Cardiac muscle cell (in vitro differentiated cells and primary cell): ENCODE data around the gene SELP. TPM values are rescaled to one million over a fixed set of nuclear protein-coding genes. Genes with fewer than 3 reads are reported as not detected.

Experiments used
- DNase-seq, 2 donors: peaks; one replicate each; pipeline versions ENCODE4 v3.0.0 to v3.0.0-alpha.2; 2010 to 2017; ENCODE audit warnings: low read depth in 1 of 2, low spot score in 1 of 2
- H3K27ac ChIP-seq: fragments of 200-600 bp; sonication (generic); 2 replicates; pipeline ENCODE4 v1.5.1; 2016
- H3K27me3 ChIP-seq: fragments of 200-600 bp; sonication (generic); 2 replicates; pipeline ENCODE4 v1.6.0; 2016; ENCODE audit warnings: control low read depth
- H3K36me3 ChIP-seq: fragments of 200-600 bp; sonication (generic); 2 replicates; pipeline ENCODE4 v1.5.1; 2016; ENCODE audit warnings: control low read depth
- H3K4me1 ChIP-seq: fragments of 200-600 bp; sonication (generic); 2 replicates; pipeline ENCODE4 v1.8.1; 2017; ENCODE audit warnings: low read depth, mild to moderate bottlenecking, mixed run types
- H3K4me3 ChIP-seq: fragments of 200-600 bp; sonication (generic); 2 replicates; pipeline ENCODE4 v1.5.1; 2016; ENCODE audit warnings: mild to moderate bottlenecking
- H3K9me3 ChIP-seq: fragments of 200-600 bp; sonication (generic); 2 replicates; pipeline ENCODE4 v1.5.1; 2017; ENCODE audit warnings: low read depth, mild to moderate bottlenecking, control low read depth
- polyA plus RNA-seq: library from polyadenylated mRNA; unstranded; fragments of >200 nt; fragmentation: Nextera tagmentation; extraction: Ambion mirVana; gene quantifications from 2 replicates; pipeline ENCODE4 v1.2.1, GENCODE V29; 2016
- total RNA-seq: library from RNA; depleted of rRNA; stranded (reverse); fragments of >200 nt; gene quantifications from 2 replicates; pipeline ENCODE4 v1.2.3, GENCODE V29; 2016
- TF ChIP-seq, protein P1 (sequence below): IDR thresholded peaks from 2 replicates; pipeline ENCODE4 v1.5.1; 2012; ENCODE audit warnings: low read depth, mild to moderate bottlenecking, low read length

SELP gene
- total and polyA plus RNA-seq, 2 experiments from 2014 or later = not detected

DNA sequence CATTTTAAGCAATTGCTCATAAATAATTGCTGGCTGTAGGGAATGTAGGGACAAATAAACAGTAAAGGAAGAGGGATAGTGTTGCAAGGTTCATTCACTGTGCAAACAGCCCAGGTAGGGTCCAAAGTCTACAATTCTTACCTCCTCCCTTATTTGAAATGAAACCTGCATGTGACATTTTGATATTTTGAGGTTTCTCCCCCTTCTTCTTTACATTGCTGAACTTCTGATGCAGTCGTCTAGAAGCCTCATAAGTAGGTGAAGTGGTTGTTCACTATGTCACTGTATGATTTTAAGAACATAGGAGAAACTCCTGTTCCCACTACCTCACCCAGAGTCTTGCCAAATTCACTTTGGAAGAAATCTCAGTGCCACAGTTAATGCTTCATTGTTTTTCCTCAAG, 59.8 kb downstream of the SELP start:
- Histone ChIP-seq H3K27me3 (peaks cover 13% of the 10 kb centered on the region), H3K36me3 (no peaks in the 10 kb centered on the region), H3K4me3 (no peak overlapping the region), H3K27ac (no peak overlapping the region), H3K4me1 (no peaks in the 10 kb centered on the region), H3K9me3 (no peaks in the 10 kb centered on the region)
- no peak for DNase-seq
- TF ChIP-seq, protein P1, sequence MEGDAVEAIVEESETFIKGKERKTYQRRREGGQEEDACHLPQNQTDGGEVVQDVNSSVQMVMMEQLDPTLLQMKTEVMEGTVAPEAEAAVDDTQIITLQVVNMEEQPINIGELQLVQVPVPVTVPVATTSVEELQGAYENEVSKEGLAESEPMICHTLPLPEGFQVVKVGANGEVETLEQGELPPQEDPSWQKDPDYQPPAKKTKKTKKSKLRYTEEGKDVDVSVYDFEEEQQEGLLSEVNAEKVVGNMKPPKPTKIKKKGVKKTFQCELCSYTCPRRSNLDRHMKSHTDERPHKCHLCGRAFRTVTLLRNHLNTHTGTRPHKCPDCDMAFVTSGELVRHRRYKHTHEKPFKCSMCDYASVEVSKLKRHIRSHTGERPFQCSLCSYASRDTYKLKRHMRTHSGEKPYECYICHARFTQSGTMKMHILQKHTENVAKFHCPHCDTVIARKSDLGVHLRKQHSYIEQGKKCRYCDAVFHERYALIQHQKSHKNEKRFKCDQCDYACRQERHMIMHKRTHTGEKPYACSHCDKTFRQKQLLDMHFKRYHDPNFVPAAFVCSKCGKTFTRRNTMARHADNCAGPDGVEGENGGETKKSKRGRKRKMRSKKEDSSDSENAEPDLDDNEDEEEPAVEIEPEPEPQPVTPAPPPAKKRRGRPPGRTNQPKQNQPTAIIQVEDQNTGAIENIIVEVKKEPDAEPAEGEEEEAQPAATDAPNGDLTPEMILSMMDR = no peak

DNA sequence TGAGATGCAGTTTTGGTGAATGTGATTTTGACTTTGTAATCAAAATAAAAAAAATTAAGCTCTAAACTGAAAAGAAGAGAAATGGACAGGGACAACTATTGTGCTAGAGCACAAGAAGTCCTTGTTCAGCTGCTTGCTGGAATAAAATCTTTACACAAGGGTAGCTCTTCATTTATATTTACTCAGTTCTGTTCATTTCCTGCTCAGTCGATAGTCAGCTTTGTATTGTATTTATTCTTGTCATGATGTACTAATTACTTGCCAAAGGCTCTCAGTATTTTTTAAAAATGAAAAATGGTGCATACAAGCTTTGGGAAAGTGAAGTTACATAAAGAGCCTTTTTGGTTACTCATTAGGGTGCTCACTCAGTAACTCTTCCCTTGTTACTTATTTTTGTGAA, 61.4 kb downstream of the SELP start:
- TF ChIP-seq, protein P1 = no peak
- no peaks in the 10 kb centered on the region for H3K36me3 ChIP-seq
- H3K4me1 ChIP-seq = no peaks in the 10 kb centered on the region
- peaks cover 13% of the 10 kb centered on the region for H3K27me3 ChIP-seq
- DNase-seq = no peak
- H3K4me3 ChIP-seq = no peak overlapping the region
- H3K27ac ChIP-seq = no peak overlapping the region
- H3K9me3 ChIP-seq = no peaks in the 10 kb centered on the region

DNA sequence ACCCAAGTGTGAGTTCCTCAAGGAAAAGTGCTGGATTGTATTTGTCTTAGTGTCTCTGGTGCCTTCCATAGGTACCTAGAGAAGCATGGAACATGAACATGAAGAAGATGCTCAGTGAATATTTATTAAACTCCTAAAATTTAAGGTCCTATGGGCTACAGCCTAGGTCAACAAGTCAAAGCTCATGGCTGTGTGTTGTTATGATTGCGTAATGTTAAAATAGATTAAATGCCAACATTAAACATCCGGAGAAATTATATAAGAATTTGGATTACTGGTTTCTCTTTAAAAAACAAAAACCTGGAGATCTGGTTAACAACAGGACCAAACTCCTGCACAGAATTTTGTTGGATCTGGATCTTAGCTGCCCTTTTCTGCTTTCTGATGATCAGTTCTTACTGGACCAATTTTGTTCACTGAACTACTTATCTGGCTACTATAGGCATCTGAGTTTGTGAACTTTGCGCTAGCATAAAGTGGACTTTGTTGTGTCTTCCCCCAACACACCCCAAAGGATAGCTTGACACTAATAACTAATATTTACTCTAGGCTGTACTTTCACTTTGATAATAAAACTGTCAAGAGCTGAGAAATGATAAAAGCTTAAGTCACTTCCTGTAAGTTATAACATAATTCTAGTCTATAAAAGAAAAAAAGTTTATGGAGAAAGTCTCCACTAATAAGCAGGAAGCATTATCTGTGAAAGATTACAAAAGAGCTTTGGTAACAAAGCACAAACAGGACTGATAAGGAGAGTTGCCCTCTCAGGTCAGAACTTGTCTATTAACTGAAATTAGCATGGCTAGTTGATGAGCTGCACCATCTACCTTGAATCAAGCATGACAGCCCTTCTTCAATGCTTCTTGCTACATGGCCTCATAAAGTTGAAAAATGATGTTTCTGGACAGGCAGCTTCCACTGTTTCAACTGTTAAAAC, 64.3 kb downstream of the SELP start:
- H3K4me3 ChIP-seq = no peak overlapping the region
- no peak for DNase-seq
- no peaks in the 10 kb centered on the region for H3K9me3 ChIP-seq
- no peaks in the 10 kb centered on the region for H3K36me3 ChIP-seq
- TF ChIP-seq, protein P1 = no peak
- H3K27ac ChIP-seq = no peak overlapping the region
- H3K27me3 ChIP-seq = peaks cover 13% of the 10 kb centered on the region
- H3K4me1 ChIP-seq = no peaks in the 10 kb centered on the region

DNA sequence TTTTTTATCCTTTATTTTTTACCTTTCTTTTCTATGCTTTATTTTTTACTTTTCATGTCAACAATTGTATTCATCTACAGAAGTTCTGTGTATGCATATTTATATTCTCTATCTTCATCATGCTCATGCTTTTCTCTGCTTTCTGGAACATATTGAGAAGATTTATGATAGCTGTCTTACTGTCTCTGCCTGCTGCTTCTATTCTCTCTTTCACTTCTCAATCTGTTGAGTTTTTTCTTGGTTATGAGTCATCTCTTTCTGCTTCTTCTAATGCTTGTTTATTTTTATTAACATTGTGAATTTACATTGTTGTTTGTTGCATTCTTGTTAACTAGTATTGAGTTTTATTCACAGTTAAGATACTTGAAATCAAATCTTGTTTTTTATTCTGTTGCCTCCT, 66.3 kb downstream of the SELP start:
- TF ChIP-seq, protein P1 = no peak
- Histone ChIP-seq H3K36me3 (no peaks in the 10 kb centered on the region), H3K9me3 (no peaks in the 10 kb centered on the region), H3K27me3 (peaks cover 3% of the 10 kb centered on the region), H3K4me3 (no peak overlapping the region), H3K4me1 (no peaks in the 10 kb centered on the region), H3K27ac (no peak overlapping the region)
- DNase-seq = no peak

DNA sequence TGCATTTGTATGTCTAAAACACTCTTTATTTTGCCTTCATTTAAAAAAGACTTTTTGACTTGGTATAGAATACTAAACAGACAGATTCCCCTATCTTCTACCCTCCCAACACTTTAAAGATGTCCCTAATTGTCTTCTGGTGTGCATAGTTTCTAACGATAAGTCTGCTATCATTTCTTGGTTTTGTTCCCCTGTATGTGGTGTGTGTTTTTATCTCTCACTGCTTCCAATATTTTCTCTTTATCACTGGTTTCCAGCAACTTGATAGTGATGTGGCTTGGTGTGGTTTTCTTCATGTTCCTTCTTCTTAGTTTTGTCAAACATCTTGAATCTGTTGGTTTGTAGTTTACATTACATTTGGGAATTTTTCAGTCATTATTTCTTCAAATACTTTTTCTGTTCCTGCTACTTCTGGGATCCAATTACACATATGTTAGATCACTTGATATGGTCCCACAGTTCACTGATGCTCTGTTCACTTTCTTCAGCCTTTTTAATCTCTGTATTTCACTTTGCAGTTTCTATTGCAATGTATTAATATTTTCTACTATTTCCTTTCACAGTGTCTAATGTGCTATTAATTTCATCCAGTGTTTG, 66.8 kb downstream of the SELP start:
- Histone ChIP-seq H3K27ac (no peak overlapping the region), H3K9me3 (no peaks in the 10 kb centered on the region), H3K36me3 (no peaks in the 10 kb centered on the region), H3K27me3 (peaks cover 3% of the 10 kb centered on the region), H3K4me1 (no peaks in the 10 kb centered on the region), H3K4me3 (no peak overlapping the region)
- no peak for DNase-seq
- TF ChIP-seq, protein P1 = no peak
